ENCODE results near the gene EIF3M.

The EIF3M gene

DNA sequence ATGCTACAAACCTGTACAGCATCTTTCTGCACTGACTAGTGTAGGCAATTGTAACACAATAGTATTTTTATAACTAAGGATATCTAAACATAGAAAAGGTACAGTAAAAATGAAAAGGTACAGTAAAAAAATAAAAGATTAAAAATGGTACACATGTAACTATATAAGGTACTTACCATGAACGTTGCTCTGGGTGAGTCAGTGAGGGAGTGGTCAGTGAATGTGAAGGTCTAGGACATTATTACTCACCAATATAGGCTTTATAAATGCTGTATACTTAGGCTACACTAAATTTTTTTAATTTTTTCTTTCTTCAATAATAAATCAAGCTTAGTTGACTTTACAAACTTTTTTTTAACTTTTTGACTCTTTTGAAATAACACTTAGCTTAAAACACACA is 59.9 kb downstream of the EIF3M start:
- no peaks in the 10 kb centered on the region for H3K9me3 ChIP-seq (ENCODE audit: control insufficient read depth, low read length)
- DNase-seq (ENCODE audit: low read depth) = no peak

More for the DNA sequence above, 59.9 kb downstream of the EIF3M start:
- no peaks in the 10 kb centered on the region for H3K4me1 ChIP-seq (ENCODE audit: control insufficient read depth, insufficient read depth, low read length)
- no peaks in the 10 kb centered on the region for H3K36me3 ChIP-seq (ENCODE audit: control insufficient read depth, insufficient read depth, low read length, severe bottlenecking)
- H3K27me3 ChIP-seq (replicated peaks; ENCODE audit: control insufficient read depth, insufficient read depth, low read length) = peaks cover 2% of the 10 kb centered on the region
- no peak overlapping the region for H3K4me3 ChIP-seq (ENCODE audit: low read length)
- H3K9ac ChIP-seq (ENCODE audit: low read length) = no peak overlapping the region
